OCI-LY1 (cell line): ENCODE results near the gene PLCG2.

ENCODE experiments used
- CTCF ChIP-seq: fragments of 200-600 bp; sonication (generic), shearing (Covaris generic); IDR thresholded peaks from 2 replicates; pipeline ENCODE4 v1.5.1; 2017; ENCODE audit warnings: mild to moderate bottlenecking, antibody characterized with exemption, low read length, moderate library complexity, mixed read lengths
- EZH2 ChIP-seq: fragments of 200-600 bp; sonication (generic), shearing (Covaris generic); IDR thresholded peaks from 2 replicates; pipeline ENCODE4 v1.8.0; 2017; ENCODE audit warnings: borderline replicate concordance, mixed run types, mild to moderate bottlenecking, antibody characterized with exemption, low read length, moderate library complexity, mixed read lengths

GRCh38 chr16:81755915-81756614 is 23.0 kb upstream of the PLCG2 start:
- TF ChIP-seq CTCF (no peak), EZH2 (no peak)
